B cell (primary cell): ENCODE data around the gene KCNK17.

Experiments
- CTCF ChIP-seq: fragments of 200-600 bp; IDR thresholded peaks from one replicate; pipeline ENCODE4 v1.8.0; 2022; ENCODE audit warnings: antibody characterized with exemption, mild to moderate bottlenecking
- EZH2 ChIP-seq: IDR thresholded peaks from 2 replicates; pipeline ENCODE4 v1.6.1; 2012; ENCODE audit warnings: borderline replicate concordance, low read depth, mild to moderate bottlenecking, moderate library complexity, low read length; ENCODE audit not compliant: insufficient read depth, poor library complexity, severe bottlenecking

GRCh38 chr6:39269961-39270360 lies 44.3 kb downstream of the KCNK17 start:
- no peak for TF ChIP-seq CTCF
- TF ChIP-seq EZH2, result no peak
